ENCODE data around the gene LRBA. TPM values are rescaled to one million over a fixed set of nuclear protein-coding genes. Genes with fewer than 3 reads are reported as not detected.

Gene LRBA
- total and polyA plus RNA-seq, 2 of the 4 experiments (the other 2 are of a cell fraction) = 10.2 to 51.6 TPM

DNA sequence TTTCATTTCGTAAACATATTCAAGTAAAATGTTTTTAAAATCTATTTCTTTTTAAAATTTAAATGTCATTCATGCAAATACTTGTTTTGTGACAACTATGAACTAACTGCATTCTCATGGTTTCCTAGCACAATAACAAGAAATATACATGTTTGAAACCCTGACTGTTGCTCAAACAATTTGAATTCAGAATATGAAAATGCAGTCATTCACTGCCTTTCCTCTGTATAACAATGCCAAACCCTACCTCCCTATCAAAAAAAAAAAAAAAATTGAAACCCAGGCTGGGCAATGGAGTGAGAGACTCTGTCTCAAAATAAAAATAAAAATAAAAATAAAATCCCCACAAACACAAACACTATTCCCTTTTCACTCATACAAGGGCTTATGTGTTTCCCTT lies 391.0 kb downstream of the LRBA start:
- TF ChIP-seq CHD1 (IDR thresholded peaks at IDR 0.05; ENCODE audit: low read depth, low read length) = no peak
- TF ChIP-seq, protein P1, sequence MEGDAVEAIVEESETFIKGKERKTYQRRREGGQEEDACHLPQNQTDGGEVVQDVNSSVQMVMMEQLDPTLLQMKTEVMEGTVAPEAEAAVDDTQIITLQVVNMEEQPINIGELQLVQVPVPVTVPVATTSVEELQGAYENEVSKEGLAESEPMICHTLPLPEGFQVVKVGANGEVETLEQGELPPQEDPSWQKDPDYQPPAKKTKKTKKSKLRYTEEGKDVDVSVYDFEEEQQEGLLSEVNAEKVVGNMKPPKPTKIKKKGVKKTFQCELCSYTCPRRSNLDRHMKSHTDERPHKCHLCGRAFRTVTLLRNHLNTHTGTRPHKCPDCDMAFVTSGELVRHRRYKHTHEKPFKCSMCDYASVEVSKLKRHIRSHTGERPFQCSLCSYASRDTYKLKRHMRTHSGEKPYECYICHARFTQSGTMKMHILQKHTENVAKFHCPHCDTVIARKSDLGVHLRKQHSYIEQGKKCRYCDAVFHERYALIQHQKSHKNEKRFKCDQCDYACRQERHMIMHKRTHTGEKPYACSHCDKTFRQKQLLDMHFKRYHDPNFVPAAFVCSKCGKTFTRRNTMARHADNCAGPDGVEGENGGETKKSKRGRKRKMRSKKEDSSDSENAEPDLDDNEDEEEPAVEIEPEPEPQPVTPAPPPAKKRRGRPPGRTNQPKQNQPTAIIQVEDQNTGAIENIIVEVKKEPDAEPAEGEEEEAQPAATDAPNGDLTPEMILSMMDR (conservative IDR thresholded peaks at IDR 0.05; ENCODE audit: low read depth, low read length) = no peak
- no peak for TF ChIP-seq CEBPB (IDR thresholded peaks at IDR 0.05; ENCODE audit: low read depth, low read length)
- no peak for TF ChIP-seq MXI1 (IDR thresholded peaks at IDR 0.05; ENCODE audit: borderline replicate concordance, low read depth, low read length)
- in situ Hi-C loops (cut with MboI; ENCODE audit: low sequenced_read_pairs) = no loop called here
- Histone ChIP-seq H3K36me3 (ENCODE audit: control insufficient read depth, insufficient read depth, low read length) (no peaks in the 10 kb centered on the region), H2BK120ac (ENCODE audit: low read depth, low read length) (no peak overlapping the region), H2AFZ (replicated peaks; ENCODE audit: low read length, poor library complexity) (no peak overlapping the region), H2BK5ac (ENCODE audit: low read depth, low read length, poor library complexity, severe bottlenecking) (no peak overlapping the region), H4K91ac (ENCODE audit: insufficient read depth, low read depth, low read length) (no peak overlapping the region), H4K8ac (ENCODE audit: low read depth in 2 of 2, low read length in 2 of 2) (no peak overlapping the region), H3K27ac (ENCODE audit: insufficient read depth, low read length) (no peak overlapping the region), H4K20me1 (ENCODE audit: insufficient read depth, low read length) (no peaks in the 10 kb centered on the region), H3K4me2 (ENCODE audit: low read depth, low read length) (no peak overlapping the region), H3K23ac (ENCODE audit: low read depth, low read length) (no peak overlapping the region), H2BK20ac (ENCODE audit: low read depth, low read length) (no peak overlapping the region), H3K9me1 (ENCODE audit: insufficient read depth, low read length) (no peaks in the 10 kb centered on the region), H3K9ac (ENCODE audit: low read depth, low read length) (no peak overlapping the region), H2BK15ac (ENCODE audit: low read depth, low read length) (no peak overlapping the region), H4K5ac (ENCODE audit: low read depth, low read length) (no peak overlapping the region), H3K14ac (replicated peaks; ENCODE audit: low read depth, low read length) (no peak overlapping the region), H3K9me3 (ENCODE audit: control insufficient read depth, insufficient read depth, low read length) (no peaks in the 10 kb centered on the region), H3K27me3 (ENCODE audit: control insufficient read depth, insufficient read depth, low read length) (no peaks in the 10 kb centered on the region), H3K56ac (ENCODE audit: extremely low read depth, insufficient read depth, low read length) (no peak overlapping the region), H3K18ac (ENCODE audit: low read depth, low read length) (no peak overlapping the region), H3K79me1 (ENCODE audit: low read depth in 1 of 2, low read length in 2 of 2) (no peaks in the 10 kb centered on the region), H3K4ac (ENCODE audit: low read depth, low read length) (no peak overlapping the region), H3K4me1 (ENCODE audit: control insufficient read depth, insufficient read depth, low read length) (no peaks in the 10 kb centered on the region), H2AK9ac (replicated peaks; ENCODE audit: low read depth, low read length, poor library complexity) (no peak overlapping the region), H2AK5ac (ENCODE audit: low read depth, low read length) (no peak overlapping the region), H3K4me3 (ENCODE audit: insufficient read depth, low read depth, low read length) (no peak overlapping the region)
- POLR2A ChIA-PET (ENCODE audit: unreplicated experiment) = no interaction called here
- dilution Hi-C loops (cut with HindIII; ENCODE audit: low sequenced_read_pairs, unreplicated experiment) = no loop called here
- CTCF ChIA-PET = no interaction called here
- no TSS peak for BruUV-seq (replicated peaks)
- intact Hi-C loops (cut with micrococcal nuclease) = no loop called here
- no peak for ATAC-seq (ENCODE audit: low read depth)
- no peak for DNase-seq
- WGBS, 2 experiments (ENCODE audit: extremely low coverage in 2 of 2, insufficient read length in 1 of 2) = no CpG with 5 or more reads among the region's 1 CpG
